ENCODE measurements around the gene EPHB6.

DNA sequence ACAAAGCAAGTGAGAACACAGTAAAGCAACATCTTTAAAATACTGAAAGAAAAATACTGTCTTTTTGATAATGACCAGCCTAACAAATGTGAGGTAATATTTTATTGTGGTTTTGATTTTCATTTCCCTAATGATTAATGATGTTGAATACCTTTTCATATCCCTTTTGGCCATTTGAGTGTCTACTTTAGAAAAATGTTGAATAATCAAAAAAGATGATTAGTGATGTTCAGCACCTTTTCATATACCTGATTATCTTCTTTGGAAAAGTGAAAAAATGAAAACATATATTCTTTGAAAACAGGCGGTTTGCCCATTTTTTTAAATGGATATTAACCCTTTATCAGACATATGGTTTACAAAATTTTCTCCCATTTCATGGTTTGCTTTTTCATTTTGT lies 32.2 kb upstream of the EPHB6 start:
- no peak for TF ChIP-seq EZH2 (IDR thresholded peaks at IDR 0.05; ENCODE audit: borderline replicate concordance, low read length)
- no peak for TF ChIP-seq CTCF (IDR thresholded peaks at IDR 0.05; ENCODE audit: low read length)

Measured in OCI-LY1 (cell line).